Left lung (tissue), 10 donors: Measurements from ENCODE around the gene MTHFR. TPM values are rescaled to one million over a fixed set of nuclear protein-coding genes. Genes with fewer than 3 reads are reported as not detected.

Experiments used
- ATAC-seq: fragments of 200-7000 bp; cut with Tn5 transposase; one replicate; pipeline ENCODE4 v1.9.1; 2020; ENCODE audit warnings: moderate library complexity
- DNase-seq, 4 donors: peaks; one replicate each; pipeline ENCODE4 v3.0.0-alpha.2; 2013 to 2020
- H3K27ac ChIP-seq, 2 donors: fragments of 200-600 bp; sonication (generic) in 1 of 2; one replicate each; pipeline versions ENCODE4 v1.5.0 to v1.8.0; 2020 to 2021
- H3K27me3 ChIP-seq, 2 donors: fragments of 200-600 bp; sonication (generic) in 1 of 2; one replicate each; pipeline versions ENCODE4 v1.5.0 to v1.8.0; 2020 to 2021
- H3K36me3 ChIP-seq, 2 donors: fragments of 200-600 bp; sonication (generic) in 1 of 2; one replicate each; pipeline versions ENCODE4 v1.5.0 to v1.8.0; 2020 to 2021
- H3K4me1 ChIP-seq, 2 donors: fragments of 200-600 bp; one replicate each; pipeline ENCODE4 v1.8.0; 2021
- H3K4me3 ChIP-seq, 2 donors: fragments of 200-600 bp; sonication (generic) in 1 of 2; one replicate each; pipeline versions ENCODE4 v1.5.0 to v1.8.0; 2020 to 2021; ENCODE audit warnings: mild to moderate bottlenecking in 1 of 2
- H3K9me3 ChIP-seq, 2 donors: fragments of 200-600 bp; sonication (generic) in 1 of 2; one replicate each; pipeline versions ENCODE4 v1.5.0 to v1.8.0; 2020 to 2021
- intact Hi-C, 2 donors: fragments of 100-400 bp; cut with DNase I; formaldehyde crosslinking; loops; one replicate each; pipeline versions ENCODE4 v1.11.2 to v1.14.2; 2022
- polyA plus RNA-seq, 6 donors: library from polyadenylated mRNA; unstranded; fragments of 120-200 nt; gene quantifications; one replicate each; pipeline ENCODE4 v1.2.1, GENCODE V29; 2013; ENCODE audit not compliant: insufficient read length in 6 of 6
- total RNA-seq, 2 donors: library from RNA; stranded (reverse); fragmentation: NEBNext Ultra II Directional; extraction: Animal tissue kit (Norgen Biotek cat#: 25700); gene quantifications; one replicate each; pipeline ENCODE4 v1.2.1, GENCODE V29; 2021
- TF ChIP-seq, protein P1 (sequence below), 2 donors: fragments of 200-600 bp; sonication (generic) in 1 of 2; IDR thresholded peaks; one replicate each; pipeline versions ENCODE4 v1.5.0 to v1.8.0; 2021; ENCODE audit warnings: antibody characterized with exemption in 2 of 2
- donor health status: DM: no; HTN: yes; CAD: no.
- donor health status: DM: no; HTN: no; CAD: no.

MTHFR gene
- total and polyA plus RNA-seq, 8 donors: 16.5 to 44.5 (median 25.5) TPM

DNA sequence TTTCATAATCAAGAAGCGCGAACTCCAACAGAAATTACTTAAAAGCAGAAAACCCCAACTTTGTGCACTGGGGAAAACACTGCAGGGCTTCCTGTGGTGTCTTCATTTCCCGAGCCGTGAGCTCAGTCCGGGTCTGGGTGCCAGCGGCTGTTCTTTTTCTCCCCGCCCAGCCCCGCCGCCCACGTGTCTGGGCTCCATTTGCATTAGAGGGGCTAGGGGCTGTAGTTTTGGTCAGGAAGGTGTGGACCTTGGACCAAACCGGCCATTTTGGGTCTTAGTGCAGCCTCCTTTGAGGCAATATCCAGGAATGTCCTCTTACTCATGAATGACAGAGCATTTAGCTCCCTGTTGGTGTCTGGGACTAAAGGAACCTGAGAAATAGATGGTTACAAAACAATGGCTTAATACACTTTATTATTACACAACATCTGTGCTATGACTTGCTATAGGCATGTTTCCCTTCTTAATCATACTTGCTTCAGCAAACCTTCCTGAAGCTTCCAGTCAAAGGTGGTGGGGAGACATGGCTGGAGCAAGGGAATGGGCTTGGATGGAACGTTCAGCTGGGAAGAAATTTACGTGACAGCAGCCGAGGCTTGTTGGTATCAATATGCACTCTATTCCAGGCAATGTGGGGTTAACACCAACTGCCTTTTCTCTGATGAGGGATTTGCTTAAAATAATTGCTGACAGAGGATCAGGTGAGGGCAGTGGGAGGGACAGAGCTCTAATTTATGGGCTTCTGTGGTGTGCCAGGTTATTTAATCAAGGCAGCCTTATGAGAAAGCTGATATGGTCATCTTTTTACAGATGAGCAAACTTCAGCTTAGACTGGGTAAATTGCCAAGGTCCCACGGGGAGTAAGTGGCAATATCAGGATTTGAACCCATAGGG is 68.8 kb downstream of the MTHFR start:
- ATAC-seq (peak; percentile 66), DNase-seq (peak in 3 of 4 donors; percentile 64 to 90 (median 70))
- Histone ChIP-seq H3K27me3 (no peaks in the 10 kb centered on the region), H3K36me3 (no peaks in the 10 kb centered on the region), H3K4me3 (peak overlapping the region; percentile 75 to 89), H3K9me3 (no peaks in the 10 kb centered on the region), H3K4me1 (peaks cover 11 to 81% of the 10 kb centered on the region in 2 donors), H3K27ac (peak overlapping the region; percentile 88 to 98)
- intact Hi-C loops: no loop called here
- TF ChIP-seq, protein P1, sequence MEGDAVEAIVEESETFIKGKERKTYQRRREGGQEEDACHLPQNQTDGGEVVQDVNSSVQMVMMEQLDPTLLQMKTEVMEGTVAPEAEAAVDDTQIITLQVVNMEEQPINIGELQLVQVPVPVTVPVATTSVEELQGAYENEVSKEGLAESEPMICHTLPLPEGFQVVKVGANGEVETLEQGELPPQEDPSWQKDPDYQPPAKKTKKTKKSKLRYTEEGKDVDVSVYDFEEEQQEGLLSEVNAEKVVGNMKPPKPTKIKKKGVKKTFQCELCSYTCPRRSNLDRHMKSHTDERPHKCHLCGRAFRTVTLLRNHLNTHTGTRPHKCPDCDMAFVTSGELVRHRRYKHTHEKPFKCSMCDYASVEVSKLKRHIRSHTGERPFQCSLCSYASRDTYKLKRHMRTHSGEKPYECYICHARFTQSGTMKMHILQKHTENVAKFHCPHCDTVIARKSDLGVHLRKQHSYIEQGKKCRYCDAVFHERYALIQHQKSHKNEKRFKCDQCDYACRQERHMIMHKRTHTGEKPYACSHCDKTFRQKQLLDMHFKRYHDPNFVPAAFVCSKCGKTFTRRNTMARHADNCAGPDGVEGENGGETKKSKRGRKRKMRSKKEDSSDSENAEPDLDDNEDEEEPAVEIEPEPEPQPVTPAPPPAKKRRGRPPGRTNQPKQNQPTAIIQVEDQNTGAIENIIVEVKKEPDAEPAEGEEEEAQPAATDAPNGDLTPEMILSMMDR (IDR thresholded peaks at IDR 0.05): no peak

DNA sequence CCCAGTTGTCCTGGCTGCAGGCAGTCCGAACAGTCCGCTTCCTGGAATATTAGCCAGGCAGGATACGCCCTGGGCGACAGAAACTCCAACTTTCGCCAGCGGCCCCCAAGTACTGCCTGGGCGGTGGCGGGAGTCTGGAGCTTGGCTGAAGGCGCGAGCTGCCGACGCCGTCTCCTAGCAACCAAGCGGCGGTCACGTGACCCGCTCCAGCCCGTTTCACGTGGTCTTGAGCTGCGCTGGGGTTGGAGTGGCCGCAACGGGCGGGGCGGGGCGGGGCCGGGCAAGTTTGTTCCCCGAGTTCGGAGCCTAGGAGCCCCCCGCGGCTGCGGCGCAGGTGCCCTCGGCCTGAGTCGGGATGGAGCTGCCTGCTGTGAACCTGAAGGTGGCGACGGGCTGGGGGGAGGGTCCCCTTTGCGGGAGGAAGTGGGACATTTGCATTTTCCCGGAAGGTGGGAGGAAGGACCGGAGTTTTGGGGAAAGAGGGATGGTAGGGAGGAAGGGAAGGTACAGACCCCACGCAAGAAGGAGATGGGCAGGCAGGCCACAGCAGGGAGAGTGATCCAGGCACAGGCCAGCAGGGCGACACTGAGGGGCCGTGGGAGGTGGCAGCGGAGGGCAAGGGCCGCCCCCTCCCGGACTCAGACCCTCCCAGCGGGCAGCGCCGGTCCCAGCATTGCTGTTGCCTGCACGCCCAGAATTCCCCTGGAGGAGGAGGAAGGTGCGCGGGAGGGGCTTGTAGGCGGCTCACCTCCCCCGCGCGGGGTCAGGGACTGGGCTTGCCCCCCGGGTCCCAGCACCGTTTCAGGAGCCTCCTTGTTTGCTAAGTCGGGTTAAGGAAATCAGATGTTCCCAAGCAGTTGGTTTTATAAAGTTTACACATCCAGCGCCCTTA is 69.7 kb downstream of the MTHFR start, which contains the start of gene AGTRAP:
AGTRAP (plus strand) TSS at position 283 of the 892 bp plus-strand sequence; CDS start at position 356, 73 bp downstream.
- peak; percentile 94 to 99 (median 98) for DNase-seq
- ATAC-seq: peak; percentile 89
- no peaks in the 10 kb centered on the region for H3K9me3 ChIP-seq
- intact Hi-C loops: no loop called here
- peaks cover 13 to 81% of the 10 kb centered on the region in 2 donors for H3K4me1 ChIP-seq
- H3K27me3 ChIP-seq: no peaks in the 10 kb centered on the region
- TF ChIP-seq, protein P1 (IDR thresholded peaks at IDR 0.05): no peak
- H3K4me3 ChIP-seq: peak within 1 kb of the TSS; percentile 75 to 89
- H3K27ac ChIP-seq: peak within 1 kb of the TSS; percentile 88 to 98
- H3K36me3 ChIP-seq: no peaks in the 10 kb centered on the region

Other genes starting within 250 kb of the MTHFR start
- gene FBXO2, start 151.5 kb downstream of the MTHFR start, total RNA-seq: 10 to 100 TPM in 1 of 2 donors, 1 to 10 TPM in 1; 8.0 to 12.7 TPM
- under 1 TPM; 0.57 to 0.92 (median 0.76) TPM for gene FBXO2, start 151.5 kb downstream of the MTHFR start, polyA plus RNA-seq
- gene FBXO44, start 151.1 kb downstream of the MTHFR start, total RNA-seq: 10 to 100 TPM; 13.8 to 21.1 TPM
- 10 to 100 TPM; 12.1 to 17.1 (median 14.6) TPM for gene FBXO44, start 151.1 kb downstream of the MTHFR start, polyA plus RNA-seq
- 10 to 100 TPM; 13.4 to 15.2 TPM for gene FBXO6, start 141.8 kb downstream of the MTHFR start, total RNA-seq
- 1 to 10 TPM; 4.7 to 7.1 (median 5.8) TPM for gene FBXO6, start 141.8 kb downstream of the MTHFR start, polyA plus RNA-seq
- gene MAD2L2, start 124.8 kb downstream of the MTHFR start, total RNA-seq: 10 to 100 TPM; 25.7 to 28.0 TPM
- gene MAD2L2, start 124.8 kb downstream of the MTHFR start, polyA plus RNA-seq: 10 to 100 TPM; 44.5 to 56.1 (median 46.8) TPM
- under 1 TPM; 0.10 to 0.61 TPM for gene DRAXIN, start 114.3 kb downstream of the MTHFR start, total RNA-seq
- 1 to 10 TPM; 2.2 to 3.2 (median 2.5) TPM for gene DRAXIN, start 114.3 kb downstream of the MTHFR start, polyA plus RNA-seq
- gene AGTRAP, start 69.8 kb downstream of the MTHFR start, total RNA-seq: 10 to 100 TPM; 49.0 to 95.8 TPM
- 10 to 100 TPM; 24.7 to 29.8 (median 27.5) TPM for gene AGTRAP, start 69.8 kb downstream of the MTHFR start, polyA plus RNA-seq
- gene C1orf167, start 43.8 kb downstream of the MTHFR start, total RNA-seq: 10 to 100 TPM in 1 of 2 donors, 1 to 10 TPM in 1; 5.7 to 14.4 TPM
- under 1 TPM in 3 of 6 donors, not detected in 3; 0.24 to 0.64 (median 0.54) TPM for gene C1orf167, start 43.8 kb downstream of the MTHFR start, polyA plus RNA-seq
- gene CLCN6, start 227 bp upstream of the MTHFR start, total RNA-seq: 10 to 100 TPM; 17.7 to 43.4 TPM
- 10 to 100 TPM; 17.2 to 23.9 (median 20.7) TPM for gene CLCN6, start 227 bp upstream of the MTHFR start, polyA plus RNA-seq
- gene NPPA, start 41.8 kb upstream of the MTHFR start, total RNA-seq: 1 to 10 TPM; 1.6 to 2.7 TPM
- 1 to 10 TPM in 3 of 6 donors, under 1 TPM in 3; 0.51 to 1.8 (median 0.92) TPM for gene NPPA, start 41.8 kb upstream of the MTHFR start, polyA plus RNA-seq
- gene NPPB, start 53.0 kb upstream of the MTHFR start, total RNA-seq: not detected
- not detected for gene NPPB, start 53.0 kb upstream of the MTHFR start, polyA plus RNA-seq
- gene KIAA2013, start 120.5 kb upstream of the MTHFR start, total RNA-seq: 10 to 100 TPM; 42.9 to 43.3 TPM
- gene KIAA2013, start 120.5 kb upstream of the MTHFR start, polyA plus RNA-seq: 10 to 100 TPM; 26.2 to 33.3 (median 31.1) TPM
- gene PLOD1, start 128.8 kb upstream of the MTHFR start, total RNA-seq: 100 to 1,000 TPM; 114 to 159 TPM
- gene PLOD1, start 128.8 kb upstream of the MTHFR start, polyA plus RNA-seq: 100 to 1,000 TPM; 122 to 153 (median 131) TPM
- gene MFN2, start 174.5 kb upstream of the MTHFR start, total RNA-seq: 10 to 100 TPM; 75.4 to 82.0 TPM
- gene MFN2, start 174.5 kb upstream of the MTHFR start, polyA plus RNA-seq: 10 to 100 TPM; 45.4 to 53.6 (median 49.1) TPM
- gene MIIP, start 213.5 kb upstream of the MTHFR start, total RNA-seq: 10 to 100 TPM; 26.8 to 42.3 TPM
- 10 to 100 TPM; 15.4 to 30.8 (median 20.4) TPM for gene MIIP, start 213.5 kb upstream of the MTHFR start, polyA plus RNA-seq